HAP-1 (cell line): ENCODE data around the gene PKD2L1.

Experiments
- DNase-seq, 2 experiments: peaks; one replicate each; pipeline ENCODE4 v3.0.0-alpha.2; 2016 to 2020; ENCODE audit warnings: low spot score in 2 of 2
- H3K27me3 ChIP-seq: fragments of 250-450 bp; sonication (Bioruptor Pico); 2 replicates; pipeline ENCODE4 v1.5.1; 2020; ENCODE audit warnings: low read depth, mild to moderate bottlenecking, moderate library complexity
- H3K36me3 ChIP-seq: fragments of 250-450 bp; sonication (Bioruptor Pico); replicated peaks from 2 replicates; pipeline ENCODE4 v1.5.1; 2020; ENCODE audit warnings: mild to moderate bottlenecking
- H3K4me1 ChIP-seq: fragments of 250-450 bp; sonication (Bioruptor Pico); 2 replicates; pipeline ENCODE4 v1.5.1; 2020; ENCODE audit warnings: mild to moderate bottlenecking
- H3K4me3 ChIP-seq: fragments of 250-450 bp; sonication (Bioruptor Pico); 2 replicates; pipeline ENCODE4 v1.5.1; 2020; ENCODE audit warnings: mild to moderate bottlenecking, moderate library complexity
- H3K9me3 ChIP-seq: fragments of 250-450 bp; sonication (Bioruptor Pico); 2 replicates; pipeline ENCODE4 v1.5.1; 2020; ENCODE audit warnings: mild to moderate bottlenecking, moderate library complexity
- in situ Hi-C: fragments of 300-500 bp; cut with MboI; formaldehyde crosslinking; loops from 3 replicates; pipeline ENCODE4 v1.14.3; 2020; ENCODE audit warnings: low sequenced_read_pairs, inconsistent platforms, mixed read lengths

The PKD2L1 gene

GRCh38 chr10:100362570-100363496 is 32.8 kb upstream of the PKD2L1 start:
- H3K9me3 ChIP-seq, result no peaks in the 10 kb centered on the region
- H3K36me3 ChIP-seq, result peaks cover 50% of the 10 kb centered on the region
- H3K4me1 ChIP-seq, result 0 out of 2 replicates have a peak, but pooled peaks cover 5% of the 10 kb centered on the region
- in situ Hi-C loops, result no loop called here
- H3K27me3 ChIP-seq, result no peaks in the 10 kb centered on the region
- no peak for DNase-seq
- no peak overlapping the region for H3K4me3 ChIP-seq

- Histone ChIP-seq H3K27me3 (no peaks in the 10 kb centered on the region), H3K9me3 (no peaks in the 10 kb centered on the region), H3K4me1 (peaks cover 17% of the 10 kb centered on the region), H3K4me3 (no peak overlapping the region), H3K36me3 (peaks cover 76% of the 10 kb centered on the region)
- DNase-seq, result no peak
- in situ Hi-C loops, result no loop called here
These were observed 30.2 kb upstream of the PKD2L1 start for GRCh38 chr10:100360234-100360633.

- H3K27me3 ChIP-seq, result no peaks in the 10 kb centered on the region
- in situ Hi-C loops, result no loop called here
- no peak for DNase-seq
- peaks cover 15% of the 10 kb centered on the region for H3K4me1 ChIP-seq
- H3K36me3 ChIP-seq, result peaks cover 82% of the 10 kb centered on the region
- no peak overlapping the region for H3K4me3 ChIP-seq
- no peaks in the 10 kb centered on the region for H3K9me3 ChIP-seq
These were observed 29.6 kb upstream of the PKD2L1 start for GRCh38 chr10:100359529-100360150.

DNA sequence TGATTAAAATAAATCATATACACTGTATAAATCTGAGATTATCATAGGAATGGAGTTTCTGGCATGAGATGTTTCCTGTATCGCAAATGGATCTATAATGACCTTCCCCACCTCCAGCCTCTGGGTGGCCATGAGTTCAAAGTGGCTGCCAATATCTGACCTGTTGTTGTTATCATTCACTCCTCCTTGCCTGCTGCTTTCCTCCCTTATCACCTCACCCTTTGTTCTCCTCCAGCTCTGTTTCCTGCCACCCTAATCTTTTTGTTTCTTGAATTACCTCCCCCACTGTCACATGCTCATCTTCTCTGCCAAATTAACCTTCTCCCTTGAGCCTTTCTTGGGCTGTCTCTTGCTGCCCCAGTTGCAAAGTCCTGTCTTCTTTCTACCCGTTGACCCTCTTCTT is 29.0 kb upstream of the PKD2L1 start:
- no peaks in the 10 kb centered on the region for H3K27me3 ChIP-seq
- peaks cover 13% of the 10 kb centered on the region for H3K4me1 ChIP-seq
- in situ Hi-C loops, result no loop called here
- H3K9me3 ChIP-seq, result no peaks in the 10 kb centered on the region
- no peak for DNase-seq
- no peak overlapping the region for H3K4me3 ChIP-seq
- peaks cover 88% of the 10 kb centered on the region for H3K36me3 ChIP-seq

GRCh38 chr10:100357059-100357858 is 27.2 kb upstream of the PKD2L1 start:
- Histone ChIP-seq H3K36me3 (peaks cover 93% of the 10 kb centered on the region), H3K9me3 (no peaks in the 10 kb centered on the region), H3K4me1 (peaks cover 13% of the 10 kb centered on the region), H3K27me3 (no peaks in the 10 kb centered on the region), H3K4me3 (no peak overlapping the region)
- in situ Hi-C loops, result no loop called here
- peak in 1 of 2 experiments; percentile 33 for DNase-seq

- Histone ChIP-seq H3K9me3 (no peaks in the 10 kb centered on the region), H3K36me3 (peaks cover 96% of the 10 kb centered on the region), H3K4me1 (peaks cover 13% of the 10 kb centered on the region), H3K27me3 (no peaks in the 10 kb centered on the region), H3K4me3 (no peak overlapping the region)
- in situ Hi-C loops, result no loop called here
- DNase-seq, result no peak
These were observed 26.3 kb upstream of the PKD2L1 start for GRCh38 chr10:100356067-100357017.

GRCh38 chr10:100355086-100355485 is 25.1 kb upstream of the PKD2L1 start:
- Histone ChIP-seq H3K36me3 (peaks cover 96% of the 10 kb centered on the region), H3K9me3 (no peaks in the 10 kb centered on the region), H3K4me1 (peaks cover 18% of the 10 kb centered on the region), H3K4me3 (no peak overlapping the region), H3K27me3 (no peaks in the 10 kb centered on the region)
- DNase-seq, result no peak
- in situ Hi-C loops, result no loop called here

DNA sequence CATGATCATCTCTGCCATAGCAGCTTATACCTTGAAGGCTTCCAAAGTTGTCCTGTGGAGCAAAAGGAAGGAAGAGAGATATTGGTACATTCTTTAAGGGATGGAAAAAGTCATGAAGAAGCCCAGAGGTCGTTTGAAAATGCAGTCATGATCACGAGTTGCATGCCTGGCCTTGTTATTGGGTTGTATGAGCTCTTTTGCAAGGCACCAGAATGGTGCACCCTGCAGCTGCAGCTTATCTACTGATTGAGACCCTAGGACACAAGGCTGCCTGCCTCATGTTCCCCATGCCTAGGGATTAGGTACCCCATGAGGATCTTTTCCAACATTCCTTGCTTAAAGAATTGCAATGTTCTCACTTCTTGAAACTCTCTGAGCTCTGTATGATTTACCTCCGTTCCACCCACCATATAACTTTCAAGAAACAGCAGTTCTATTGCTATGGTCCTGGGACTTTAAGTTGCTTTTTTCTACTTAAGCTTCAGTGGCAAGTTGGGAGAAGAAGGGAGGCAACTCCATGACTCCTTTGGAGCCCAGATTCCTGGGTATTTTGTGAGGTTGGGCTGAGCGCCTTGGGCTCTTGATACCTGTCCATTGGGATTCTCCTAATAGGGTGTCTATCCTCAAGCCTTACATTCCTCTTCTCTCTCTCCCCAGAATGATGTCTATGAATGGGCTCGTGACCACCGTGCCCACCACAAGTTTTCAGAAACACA is 23.9 kb upstream of the PKD2L1 start:
- peaks cover 30% of the 10 kb centered on the region for H3K4me1 ChIP-seq
- H3K36me3 ChIP-seq, result peaks cover 96% of the 10 kb centered on the region
- H3K4me3 ChIP-seq, result no peak overlapping the region
- DNase-seq, result no peak
- no peaks in the 10 kb centered on the region for H3K27me3 ChIP-seq
- H3K9me3 ChIP-seq, result no peaks in the 10 kb centered on the region
- in situ Hi-C loops, result no loop called here

GRCh38 chr10:100350914-100351485 is 21.0 kb upstream of the PKD2L1 start:
- in situ Hi-C loops, result no loop called here
- H3K36me3 ChIP-seq, result peaks cover 82% of the 10 kb centered on the region
- H3K4me1 ChIP-seq, result peaks cover 23% of the 10 kb centered on the region
- H3K4me3 ChIP-seq, result no peak overlapping the region
- no peaks in the 10 kb centered on the region for H3K9me3 ChIP-seq
- no peaks in the 10 kb centered on the region for H3K27me3 ChIP-seq
- DNase-seq, result no peak

DNA sequence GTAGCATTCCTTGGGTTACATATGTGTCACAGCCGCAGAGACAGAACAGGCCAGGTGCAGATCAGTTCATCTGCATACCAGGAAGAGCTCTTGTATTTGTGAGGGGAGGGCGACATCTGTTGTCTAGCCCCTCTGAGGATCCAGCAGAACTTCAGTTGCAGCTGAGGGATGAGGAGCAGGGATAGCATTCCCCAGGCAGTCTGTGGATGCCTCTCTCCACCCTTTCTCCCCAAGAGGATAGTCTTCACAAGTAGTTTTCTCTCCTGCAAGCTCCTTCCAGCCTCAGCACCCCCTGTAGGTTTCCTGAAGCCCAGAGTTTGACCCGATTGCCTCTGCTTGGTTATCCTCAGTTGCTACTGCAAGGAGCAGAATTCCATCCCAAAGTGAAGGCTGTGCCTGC is 19.6 kb upstream of the PKD2L1 start:
- H3K4me3 ChIP-seq, result peak overlapping the region; percentile 95

GRCh38 chr10:100349087-100349486 is 19.1 kb upstream of the PKD2L1 start:
- Histone ChIP-seq H3K36me3 (peaks cover 63% of the 10 kb centered on the region), H3K27me3 (no peaks in the 10 kb centered on the region), H3K4me1 (peaks cover 28% of the 10 kb centered on the region), H3K4me3 (peak overlapping the region; percentile 95), H3K9me3 (no peaks in the 10 kb centered on the region)
- in situ Hi-C loops, result loop anchor here (10.0 kb wide), 1 partner anchor 156 kb away; no protein-coding TSS in a partner anchor
- DNase-seq, result no peak

More for the DNA sequence above, 19.6 kb upstream of the PKD2L1 start:
- Histone ChIP-seq H3K4me1 (peaks cover 28% of the 10 kb centered on the region), H3K27me3 (no peaks in the 10 kb centered on the region), H3K36me3 (peaks cover 69% of the 10 kb centered on the region), H3K9me3 (no peaks in the 10 kb centered on the region)
- in situ Hi-C loops, result loop anchor here (10.0 kb wide), 1 partner anchor 155 kb away; no protein-coding TSS in a partner anchor
- no peak for DNase-seq

DNA sequence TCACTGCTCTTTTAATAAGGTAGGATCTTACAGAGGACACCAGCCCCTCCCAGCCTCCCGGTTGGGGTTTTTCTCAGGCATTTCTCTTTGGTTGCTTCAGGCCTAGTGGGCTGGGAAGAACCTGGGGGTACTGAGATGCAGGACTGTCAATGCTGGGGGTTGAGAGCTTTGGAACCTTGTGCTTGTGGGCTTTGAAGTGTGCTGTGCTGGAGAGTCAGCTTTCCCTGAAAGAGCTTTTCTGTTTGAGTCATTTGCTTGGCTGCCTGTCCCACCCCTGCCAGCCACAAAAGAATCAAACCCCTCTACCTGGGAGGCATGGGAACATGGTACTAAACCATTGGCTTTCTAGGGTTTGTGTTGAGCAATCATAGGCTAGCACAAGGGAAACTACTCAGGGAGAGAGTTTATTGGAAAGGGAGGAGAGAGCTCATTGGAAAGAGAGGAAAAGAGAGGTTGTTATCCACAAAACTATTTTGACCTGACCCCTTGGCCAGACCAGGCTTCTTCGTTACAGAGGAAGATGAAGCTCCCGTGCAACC is 18.4 kb upstream of the PKD2L1 start:
- no peaks in the 10 kb centered on the region for H3K9me3 ChIP-seq
- H3K4me1 ChIP-seq, result peaks cover 28% of the 10 kb centered on the region
- peaks cover 57% of the 10 kb centered on the region for H3K36me3 ChIP-seq
- no peak for DNase-seq
- in situ Hi-C loops, result loop anchor here (10.0 kb wide), 1 partner anchor 156 kb away; no protein-coding TSS in a partner anchor
- no peaks in the 10 kb centered on the region for H3K27me3 ChIP-seq
- peak overlapping the region; percentile 95 for H3K4me3 ChIP-seq
